ENCODE data around the gene LAMB3.

- TF ChIP-seq, protein P1, sequence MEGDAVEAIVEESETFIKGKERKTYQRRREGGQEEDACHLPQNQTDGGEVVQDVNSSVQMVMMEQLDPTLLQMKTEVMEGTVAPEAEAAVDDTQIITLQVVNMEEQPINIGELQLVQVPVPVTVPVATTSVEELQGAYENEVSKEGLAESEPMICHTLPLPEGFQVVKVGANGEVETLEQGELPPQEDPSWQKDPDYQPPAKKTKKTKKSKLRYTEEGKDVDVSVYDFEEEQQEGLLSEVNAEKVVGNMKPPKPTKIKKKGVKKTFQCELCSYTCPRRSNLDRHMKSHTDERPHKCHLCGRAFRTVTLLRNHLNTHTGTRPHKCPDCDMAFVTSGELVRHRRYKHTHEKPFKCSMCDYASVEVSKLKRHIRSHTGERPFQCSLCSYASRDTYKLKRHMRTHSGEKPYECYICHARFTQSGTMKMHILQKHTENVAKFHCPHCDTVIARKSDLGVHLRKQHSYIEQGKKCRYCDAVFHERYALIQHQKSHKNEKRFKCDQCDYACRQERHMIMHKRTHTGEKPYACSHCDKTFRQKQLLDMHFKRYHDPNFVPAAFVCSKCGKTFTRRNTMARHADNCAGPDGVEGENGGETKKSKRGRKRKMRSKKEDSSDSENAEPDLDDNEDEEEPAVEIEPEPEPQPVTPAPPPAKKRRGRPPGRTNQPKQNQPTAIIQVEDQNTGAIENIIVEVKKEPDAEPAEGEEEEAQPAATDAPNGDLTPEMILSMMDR (conservative IDR thresholded peaks at IDR 0.05): peak; percentile 93
- TF ChIP-seq EZH2 (IDR thresholded peaks at IDR 0.05; ENCODE audit: low read depth): no peak
Measured at GRCh38 chr1:209627732-209628196, 24.5 kb downstream of the LAMB3 start.

Measured in PC-9 (cell line).